Activated CD8-positive, alpha-beta memory T cell treated with anti-CD3 and anti-CD28 coated beads, Interleukin-2, amount 10 ng/mL, durations not matched to agents 7 days and 5 days (primary cell): ENCODE data around the gene CRCP. TPM values are rescaled to one million over a fixed set of nuclear protein-coding genes. Genes with fewer than 3 reads are reported as not detected.
A peak's percentile ranks its signal among the peaks of the same experiment; 100 is the strongest.
"Not testable (repeated sequence)": the region's sequence is repeated elsewhere in the genome, so short reads cannot be mapped to it uniquely, and the experiment has no call there.

ENCODE experiments used
- ATAC-seq: fragments of 150-1000 bp; cut with Tn5 transposase; one replicate; pipeline ENCODE4 v1.10.0; 2021; ENCODE audit warnings: moderate library complexity
- CTCF ChIA-PET: fragments of 350-600 bp; sonication (Branson Sonifier 250); formaldehyde crosslinking; loops from one replicate; lab custom pipeline; 2021; ENCODE audit warnings: antibody characterized with exemption; lab: Charles Lee
- DNase-seq: peaks from one replicate; pipeline ENCODE4 v3.0.0-alpha.2; 2020
- H3K27ac Mint-ChIP-seq: one replicate; pipeline ENCODE4 v1.8.0; 2021; ENCODE audit warnings: mild to moderate bottlenecking, mixed read lengths
- H3K27me3 Mint-ChIP-seq: one replicate; pipeline ENCODE4 v1.8.0; 2021; ENCODE audit warnings: mixed read lengths
- H3K36me3 Mint-ChIP-seq: one replicate; pipeline ENCODE4 v1.8.0; 2021; ENCODE audit warnings: mild to moderate bottlenecking, mixed read lengths
- H3K4me1 Mint-ChIP-seq: one replicate; pipeline ENCODE4 v1.8.0; 2021; ENCODE audit warnings: mixed read lengths
- H3K4me3 Mint-ChIP-seq: one replicate; pipeline ENCODE4 v1.8.0; 2021; ENCODE audit warnings: mild to moderate bottlenecking, moderate library complexity, mixed read lengths
- H3K9me3 Mint-ChIP-seq: one replicate; pipeline ENCODE4 v1.8.0; 2022; ENCODE audit warnings: low read depth, mixed read lengths
- total RNA-seq, 2 experiments: library from RNA; stranded (reverse); gene quantifications; one replicate each; pipeline ENCODE4 v1.2.3, GENCODE V29; 2021

CRCP gene
- total RNA-seq, 2 experiments from 2014 or later: 28.3 to 29.4 TPM

DNA sequence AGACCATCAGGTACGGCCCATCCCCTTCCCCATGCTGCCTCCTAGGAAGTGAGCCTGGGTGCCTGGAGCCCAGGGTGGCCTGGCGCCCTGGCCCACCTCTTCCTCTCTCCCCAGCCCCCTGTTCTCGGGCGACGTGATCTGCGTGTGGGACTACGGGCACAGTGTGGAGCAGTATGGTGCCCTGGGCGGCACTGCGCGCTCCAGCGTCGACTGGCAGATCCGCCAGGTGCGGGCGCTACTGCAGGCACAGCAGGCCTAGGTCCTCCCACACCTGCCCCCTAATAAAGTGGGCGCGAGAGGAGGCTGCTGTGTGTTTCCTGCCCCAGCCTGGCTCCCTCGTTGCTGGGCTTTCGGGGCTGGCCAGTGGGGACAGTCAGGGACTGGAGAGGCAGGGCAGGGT lies 22.0 kb upstream of the CRCP start:
- Mint-ChIP-seq H3K27me3 (no peaks in the 10 kb centered on the region), H3K27ac (no peak overlapping the region), H3K9me3 (no peaks in the 10 kb centered on the region), H3K4me1 (no peaks in the 10 kb centered on the region), H3K4me3 (no peak overlapping the region), H3K36me3 (peaks cover 2% of the 10 kb centered on the region)
- CTCF ChIA-PET: interaction anchor here (1.2 kb wide), 1 partner anchor 15 kb away, joined by 4 read pairs; no protein-coding TSS in a partner anchor
- ATAC-seq: no peak
- no peak for DNase-seq

DNA sequence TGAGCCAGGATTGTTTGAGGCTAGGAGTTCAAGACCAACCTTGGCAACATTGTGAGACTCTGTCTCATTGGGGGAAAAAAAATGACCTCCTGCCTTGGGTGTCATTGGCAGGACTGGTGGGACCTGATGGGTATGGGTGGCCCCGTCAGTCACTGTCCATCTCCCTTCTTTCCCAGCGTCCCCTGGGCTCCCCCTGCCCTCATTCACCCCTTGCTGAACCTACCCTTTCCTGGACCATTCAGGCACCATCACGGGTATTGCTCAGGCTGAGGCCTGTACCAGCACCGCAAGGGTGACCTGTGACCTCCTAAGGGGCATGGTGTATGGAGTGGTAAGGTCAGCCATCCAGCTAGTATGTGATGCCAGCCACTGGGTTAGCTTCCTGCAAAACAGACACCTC lies 19.6 kb upstream of the CRCP start:
- Mint-ChIP-seq H3K4me1 (peaks cover 6% of the 10 kb centered on the region), H3K4me3 (no peak overlapping the region), H3K36me3 (peaks cover 2% of the 10 kb centered on the region), H3K27me3 (no peaks in the 10 kb centered on the region), H3K27ac (no peak overlapping the region), H3K9me3 (no peaks in the 10 kb centered on the region)
- DNase-seq (no peak), ATAC-seq (no peak)
- CTCF ChIA-PET: no interaction called here

DNA sequence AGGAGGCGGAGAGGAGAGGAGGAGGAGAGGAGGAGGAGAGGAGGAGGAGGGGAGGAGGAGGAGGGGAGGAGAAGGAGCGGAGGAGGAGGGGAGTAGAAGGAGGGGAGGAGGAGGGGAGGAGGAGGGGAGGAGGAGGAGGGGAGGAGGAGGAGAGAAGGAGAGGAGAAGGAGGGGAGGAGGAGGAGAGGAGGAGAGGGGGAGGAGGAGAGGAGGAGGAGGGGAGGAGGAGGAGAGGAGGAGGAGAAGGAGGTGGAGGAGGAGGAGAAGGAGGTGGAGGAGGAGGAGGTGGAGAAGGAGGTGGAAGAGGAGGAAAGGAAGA lies 15.5 kb upstream of the CRCP start:
- DNase-seq: no peak
- Mint-ChIP-seq H3K36me3 (peaks cover 2% of the 10 kb centered on the region), H3K4me1 (peaks cover 11% of the 10 kb centered on the region), H3K27ac (no peak overlapping the region), H3K9me3 (no peaks in the 10 kb centered on the region), H3K27me3 (no peaks in the 10 kb centered on the region), H3K4me3 (no peak overlapping the region)
- no peak for ATAC-seq
- CTCF ChIA-PET: no interaction called here

DNA sequence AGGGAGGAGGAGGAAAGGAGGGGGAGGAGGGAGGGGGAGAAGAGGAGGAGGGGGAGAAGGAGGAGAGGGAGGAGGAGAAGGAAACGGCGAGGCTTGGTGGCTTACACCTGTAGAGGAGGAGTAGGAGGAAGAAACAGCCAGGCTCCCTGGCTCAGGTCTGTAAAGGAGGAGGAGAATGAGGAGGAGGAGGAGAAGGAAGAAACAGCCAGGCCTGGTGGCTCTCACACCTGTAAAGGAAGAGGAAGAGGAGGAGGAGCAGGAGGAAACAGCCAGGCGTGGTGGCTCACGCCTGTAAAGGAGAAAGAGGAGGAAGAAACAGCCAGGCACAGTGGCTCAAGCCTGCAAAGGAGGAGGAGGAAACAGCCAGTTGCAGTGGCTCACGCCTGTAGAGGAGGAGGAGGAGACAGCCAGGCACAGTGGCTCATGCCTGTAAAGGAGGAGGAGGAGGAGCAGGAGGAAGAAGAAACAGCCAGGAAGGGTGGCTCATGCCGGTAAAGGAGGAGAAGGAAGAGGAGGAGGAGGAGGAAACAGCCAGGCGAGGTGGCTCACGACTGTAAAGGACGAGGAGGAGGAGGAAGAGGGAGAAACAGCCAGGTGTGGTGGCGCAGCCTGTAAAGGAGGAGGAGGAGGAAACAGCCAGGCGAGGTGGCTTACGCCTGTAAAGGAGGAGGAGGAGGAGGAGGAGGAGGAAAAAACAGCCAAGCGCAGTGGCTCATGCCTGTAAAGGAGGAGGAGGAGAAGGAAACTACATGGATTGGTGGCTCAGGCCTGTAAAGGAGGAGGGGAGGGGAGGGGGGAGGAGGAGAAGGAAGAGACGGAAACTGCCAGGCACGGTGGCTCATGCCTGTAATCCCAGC lies 14.9 kb upstream of the CRCP start:
- H3K9me3 Mint-ChIP-seq: no peaks in the 10 kb centered on the region
- no peaks in the 10 kb centered on the region for H3K27me3 Mint-ChIP-seq
- DNase-seq (peak; percentile 56), ATAC-seq (peak; percentile 85)
- peaks cover 2% of the 10 kb centered on the region for H3K36me3 Mint-ChIP-seq
- peak overlapping the region; percentile 77 for H3K4me3 Mint-ChIP-seq
- peaks cover 11% of the 10 kb centered on the region for H3K4me1 Mint-ChIP-seq
- CTCF ChIA-PET: no interaction called here
- H3K27ac Mint-ChIP-seq: peak overlapping the region; percentile 77

DNA sequence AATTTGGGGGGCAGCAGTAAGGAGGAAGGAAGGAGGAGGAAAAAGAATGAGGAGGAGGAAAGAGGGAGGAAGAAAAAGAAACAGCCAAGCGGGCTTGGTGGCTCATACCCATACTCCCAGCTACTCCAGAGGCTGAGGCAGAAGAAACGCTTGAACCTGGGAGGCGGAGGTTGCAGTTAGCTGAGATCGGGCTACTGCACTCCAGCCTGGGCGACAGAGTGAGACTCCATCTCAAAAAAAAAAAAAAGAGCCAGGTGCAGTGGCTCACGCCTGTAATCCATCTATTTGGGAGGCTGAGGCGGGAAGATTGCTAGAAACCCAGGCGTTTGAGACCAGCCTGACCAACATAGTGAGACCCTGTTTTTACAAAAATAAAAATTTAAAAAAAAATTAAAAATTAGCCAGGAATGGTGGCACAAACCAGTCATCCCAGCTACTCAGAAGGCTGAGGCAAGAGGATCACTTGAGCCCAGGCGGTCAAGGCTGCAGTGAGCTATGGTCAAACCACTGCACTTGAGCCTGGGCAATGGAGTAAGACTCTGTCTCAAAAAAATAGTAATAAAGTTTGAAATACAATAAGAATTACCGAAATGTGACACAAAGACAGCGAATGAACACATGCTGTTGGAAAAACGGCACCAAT lies 14.1 kb upstream of the CRCP start:
- no peaks in the 10 kb centered on the region for H3K36me3 Mint-ChIP-seq
- H3K9me3 Mint-ChIP-seq: no peaks in the 10 kb centered on the region
- H3K27me3 Mint-ChIP-seq: no peaks in the 10 kb centered on the region
- DNase-seq (no peak), ATAC-seq (no peak)
- CTCF ChIA-PET: no interaction called here
- H3K27ac Mint-ChIP-seq: peak overlapping the region; percentile 68
- peak overlapping the region; percentile 77 for H3K4me3 Mint-ChIP-seq
- peaks cover 11% of the 10 kb centered on the region for H3K4me1 Mint-ChIP-seq

DNA sequence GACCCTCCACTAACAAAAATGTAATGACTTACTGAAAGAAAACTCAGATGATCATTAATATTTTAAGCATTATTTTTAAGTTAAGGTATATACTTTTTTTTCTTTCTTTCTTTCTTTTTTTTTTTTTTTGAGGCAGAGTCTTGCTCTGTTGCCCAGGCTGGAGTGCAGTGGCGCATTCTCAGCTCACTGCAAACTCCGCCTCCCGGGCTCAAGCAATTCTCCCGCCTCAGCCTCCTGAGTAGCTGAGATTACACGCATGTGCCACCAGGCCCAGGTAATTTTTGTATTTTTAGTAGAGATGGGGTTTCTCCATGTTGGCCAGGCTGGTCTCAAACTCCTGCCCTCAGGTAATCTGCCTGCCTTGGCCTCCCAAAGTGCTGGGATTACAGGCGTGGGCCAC lies 12.5 kb upstream of the CRCP start:
- not testable (repeated sequence) for ATAC-seq, DNase-seq, H3K27me3 Mint-ChIP-seq, H3K27ac Mint-ChIP-seq, H3K36me3 Mint-ChIP-seq, H3K9me3 Mint-ChIP-seq, H3K4me3 Mint-ChIP-seq
- H3K4me1 Mint-ChIP-seq: peaks cover 11% of the 10 kb centered on the region
- CTCF ChIA-PET: interaction anchor here (1.4 kb wide), 1 partner anchor 9 kb away, joined by 3 read pairs; no protein-coding TSS in a partner anchor

DNA sequence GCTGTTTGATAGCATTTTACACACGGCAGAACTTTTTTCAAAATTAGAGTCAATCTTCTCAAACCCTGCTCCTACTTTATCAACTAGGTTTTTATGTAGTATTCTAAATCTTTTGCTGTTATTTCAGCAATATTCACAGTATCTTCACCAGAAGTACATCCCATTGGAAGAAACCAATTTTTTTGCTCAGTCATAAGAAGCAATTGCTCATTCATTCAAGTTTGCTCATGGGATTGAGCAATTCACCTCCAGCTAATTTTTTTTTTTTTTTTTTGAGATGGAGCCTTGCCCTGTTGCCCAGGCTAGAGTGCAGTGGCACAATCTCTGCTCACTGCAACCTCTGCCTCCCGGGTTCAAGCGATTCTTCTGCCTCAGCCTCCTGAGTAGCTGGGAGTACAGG lies 10.7 kb upstream of the CRCP start:
- DNase-seq, ATAC-seq, H3K27me3 Mint-ChIP-seq, H3K27ac Mint-ChIP-seq, H3K9me3 Mint-ChIP-seq, H3K4me3 Mint-ChIP-seq, H3K36me3 Mint-ChIP-seq, CTCF ChIA-PET: not testable (repeated sequence)
- peaks cover 11% of the 10 kb centered on the region for H3K4me1 Mint-ChIP-seq

DNA sequence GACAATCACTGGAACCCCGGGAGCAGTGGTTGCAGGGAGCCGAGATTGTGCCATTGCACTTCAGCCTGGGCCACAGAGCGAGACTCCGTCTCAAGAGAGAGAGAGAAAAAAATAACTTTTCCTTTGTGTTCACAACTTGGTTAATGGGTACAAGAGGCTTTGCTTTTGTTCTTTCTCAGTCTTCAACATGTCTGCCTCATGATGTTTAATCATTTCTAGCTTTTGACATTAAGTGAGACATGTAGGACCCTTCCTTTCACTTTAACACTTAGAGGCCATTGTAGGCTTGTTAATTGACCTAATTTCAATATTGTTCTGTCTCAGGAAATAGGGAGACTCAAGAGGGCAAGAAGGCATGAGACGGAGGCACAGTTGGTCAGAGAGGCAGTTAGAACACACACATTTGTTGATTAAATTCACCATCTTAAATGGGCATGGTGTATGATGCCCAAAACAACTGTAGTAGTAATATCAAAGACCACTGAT lies 9.3 kb upstream of the CRCP start:
- DNase-seq (no peak), ATAC-seq (no peak)
- Mint-ChIP-seq H3K27me3 (no peaks in the 10 kb centered on the region), H3K4me3 (no peak overlapping the region), H3K9me3 (no peaks in the 10 kb centered on the region), H3K27ac (no peak overlapping the region), H3K4me1 (peaks cover 2% of the 10 kb centered on the region), H3K36me3 (no peaks in the 10 kb centered on the region)
- CTCF ChIA-PET: no interaction called here

DNA sequence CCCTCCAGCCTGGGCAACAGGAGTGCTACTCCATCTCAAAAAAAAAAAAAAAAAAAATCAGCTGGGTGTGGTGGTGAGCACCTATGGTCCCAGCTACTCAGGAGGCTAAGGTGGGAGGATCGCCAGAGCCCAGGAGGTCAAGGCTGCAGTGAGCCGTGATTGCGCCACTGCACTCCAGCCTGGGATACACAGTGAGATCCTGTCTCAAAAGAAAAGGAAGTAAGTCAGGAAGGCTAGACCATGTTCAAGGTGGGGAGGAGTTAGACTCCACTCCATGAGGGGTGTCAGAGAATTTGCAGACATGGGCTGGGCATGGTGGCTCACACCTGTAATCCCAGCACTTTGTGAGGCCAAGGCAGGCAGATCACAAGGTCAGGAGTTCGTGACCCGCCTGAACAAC lies 6.2 kb upstream of the CRCP start:
- H3K27me3 Mint-ChIP-seq, CTCF ChIA-PET, H3K4me3 Mint-ChIP-seq, H3K9me3 Mint-ChIP-seq, H3K4me1 Mint-ChIP-seq, DNase-seq, H3K36me3 Mint-ChIP-seq, ATAC-seq, H3K27ac Mint-ChIP-seq: not testable (repeated sequence)

DNA sequence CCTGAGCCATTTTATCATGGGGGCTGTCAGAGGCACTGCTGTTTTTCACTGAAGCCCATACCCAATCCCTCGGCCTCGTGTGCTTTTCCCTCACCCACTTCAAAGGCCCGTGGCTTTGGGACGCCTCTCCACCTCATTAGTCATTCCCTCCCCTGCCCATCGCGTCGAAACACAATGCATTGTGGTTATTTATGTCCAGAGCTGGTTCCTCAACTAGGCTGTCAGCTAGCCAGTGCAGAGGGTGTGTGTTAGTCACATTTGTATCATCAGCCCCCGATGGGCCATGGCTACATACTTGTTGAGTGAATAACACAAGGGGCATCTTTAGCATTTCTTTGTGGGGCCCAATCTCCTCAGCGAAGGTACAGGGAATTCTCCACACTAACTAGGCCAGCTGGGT lies 3.8 kb upstream of the CRCP start:
- CTCF ChIA-PET: interaction anchor here (1.0 kb wide), 1 partner anchor 8 kb away, joined by 3 read pairs; no protein-coding TSS in a partner anchor

DNA sequence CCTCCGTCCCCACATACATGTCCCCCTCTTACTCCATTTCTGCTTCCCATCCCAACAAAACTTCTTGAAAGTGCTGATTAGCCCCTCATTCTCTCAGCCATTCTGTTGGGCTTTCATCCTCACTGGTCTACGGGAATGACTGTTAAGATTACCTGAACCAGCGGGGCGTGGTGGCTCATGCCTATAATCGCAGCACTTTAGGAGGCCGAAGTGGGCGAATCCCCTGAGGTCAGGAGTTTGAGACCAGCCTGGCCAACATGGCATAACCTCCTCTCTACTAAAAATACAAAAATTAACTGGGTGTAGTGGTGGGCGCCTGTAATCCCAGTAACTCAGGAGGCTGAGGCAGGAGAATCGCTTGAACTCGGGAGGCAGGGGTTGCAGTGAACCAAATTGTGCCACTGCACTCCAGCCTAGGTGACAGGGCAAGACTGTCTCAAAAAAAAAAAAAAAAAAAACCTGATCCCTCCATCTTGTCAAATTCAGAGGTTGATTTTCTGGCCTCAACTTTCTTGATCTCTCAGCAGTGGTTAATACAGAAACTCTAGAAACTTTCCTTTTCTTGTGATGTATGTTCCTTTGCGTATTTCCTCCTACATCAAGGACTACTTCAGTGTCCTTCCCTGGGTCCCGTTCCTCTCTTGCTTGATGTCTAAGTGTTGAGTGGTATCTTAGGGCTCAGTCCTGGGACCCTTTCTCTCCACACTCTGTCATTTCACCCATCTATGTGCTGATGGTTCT lies 2.2 kb downstream of the CRCP start:
- H3K27me3 Mint-ChIP-seq, ATAC-seq, CTCF ChIA-PET, H3K27ac Mint-ChIP-seq, H3K9me3 Mint-ChIP-seq, DNase-seq: not testable (repeated sequence)
- Mint-ChIP-seq H3K4me3 (peak overlapping the region; percentile 60), H3K4me1 (peaks cover 36% of the 10 kb centered on the region), H3K36me3 (peaks cover 18% of the 10 kb centered on the region)

More for the DNA sequence above, 3.8 kb upstream of the CRCP start:
- Mint-ChIP-seq H3K9me3 (no peaks in the 10 kb centered on the region), H3K27me3 (no peaks in the 10 kb centered on the region), H3K36me3 (no peaks in the 10 kb centered on the region), H3K4me1 (peaks cover 6% of the 10 kb centered on the region), H3K4me3 (no peak overlapping the region), H3K27ac (no peak overlapping the region)
- ATAC-seq (no peak), DNase-seq (no peak)

DNA sequence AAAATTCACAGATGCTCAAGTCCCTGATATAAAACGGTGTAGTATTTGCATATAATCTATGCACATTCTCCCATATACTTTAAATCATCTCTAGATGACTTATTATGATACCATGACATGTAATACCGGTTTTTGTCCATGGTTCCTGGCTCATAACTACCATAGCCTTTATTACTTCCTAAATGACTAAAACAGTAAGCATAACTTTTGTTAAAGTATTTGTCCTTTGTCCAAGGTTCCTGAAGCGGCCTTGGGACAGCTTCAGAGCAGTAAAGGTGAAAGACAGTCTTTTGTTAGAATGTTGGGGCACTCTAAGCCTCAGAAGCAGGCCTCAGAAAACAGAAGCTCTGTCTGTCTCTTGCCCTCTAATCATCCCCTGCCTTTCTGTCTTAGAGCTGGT lies 4.0 kb downstream of the CRCP start:
- CTCF ChIA-PET: no interaction called here
- ATAC-seq (no peak), DNase-seq (no peak)
- no peak overlapping the region for H3K4me3 Mint-ChIP-seq
- H3K36me3 Mint-ChIP-seq: peaks cover 19% of the 10 kb centered on the region
- no peaks in the 10 kb centered on the region for H3K27me3 Mint-ChIP-seq
- H3K4me1 Mint-ChIP-seq: peaks cover 36% of the 10 kb centered on the region
- no peak overlapping the region for H3K27ac Mint-ChIP-seq
- H3K9me3 Mint-ChIP-seq: no peaks in the 10 kb centered on the region

DNA sequence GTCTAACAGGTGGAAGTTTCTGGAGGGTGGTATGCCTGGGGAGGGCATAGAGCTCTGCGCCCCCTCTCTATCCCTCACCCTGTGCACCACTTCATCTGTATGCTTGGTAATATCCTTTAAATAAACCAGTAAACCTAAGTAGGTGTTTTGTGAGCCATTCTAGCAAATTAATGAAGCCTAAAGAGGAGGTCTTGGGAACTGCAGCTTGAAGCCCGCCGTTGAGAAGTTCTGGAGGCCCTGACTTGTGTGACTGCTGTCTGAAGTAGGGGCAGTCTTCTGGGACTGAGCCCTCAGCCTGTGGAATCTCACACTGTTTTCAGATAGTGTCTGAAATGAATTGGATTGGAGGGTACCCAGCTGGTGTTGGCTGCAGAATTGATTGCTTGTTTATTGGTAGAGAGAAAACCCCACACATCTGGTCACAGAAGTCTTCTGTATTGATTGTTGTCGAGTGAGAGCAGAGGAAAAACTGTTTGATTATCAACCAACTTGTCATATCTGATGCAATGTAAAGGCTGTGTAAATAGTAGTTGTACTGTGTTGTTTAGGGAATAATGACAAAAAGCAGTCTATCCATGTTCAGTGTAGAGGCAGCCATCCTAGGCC lies 4.7 kb downstream of the CRCP start:
- ATAC-seq (no peak), DNase-seq (no peak)
- H3K27me3 Mint-ChIP-seq: no peaks in the 10 kb centered on the region
- H3K36me3 Mint-ChIP-seq: peaks cover 19% of the 10 kb centered on the region
- peak overlapping the region; percentile 21 for H3K27ac Mint-ChIP-seq
- no peak overlapping the region for H3K4me3 Mint-ChIP-seq
- H3K9me3 Mint-ChIP-seq: no peaks in the 10 kb centered on the region
- CTCF ChIA-PET: no interaction called here
- peaks cover 36% of the 10 kb centered on the region for H3K4me1 Mint-ChIP-seq
